Thoracic aorta (tissue), 2 donors: ENCODE results near the gene AFAP1L1. TPM values are rescaled to one million over a fixed set of nuclear protein-coding genes. Genes with fewer than 3 reads are reported as not detected.

ENCODE experiments used
- ATAC-seq: fragments of 150-250 bp; one replicate; pipeline ENCODE4 v1.8.0; 2017; ENCODE audit warnings: low read depth; ENCODE audit not compliant: insufficient number of reproducible peaks, low FRiP score
- DNase-seq: peaks from one replicate; pipeline ENCODE4 v3.0.0-alpha.2; 2020; ENCODE audit warnings: low spot score
- H3K27ac ChIP-seq, 2 donors: fragments of 200-600 bp; sonication (generic); 1 replicate in 1 of 2; 2 replicates in 1 of 2; pipeline ENCODE4 v1.5.1; 2016; ENCODE audit warnings: mild to moderate bottlenecking in 2 of 2, moderate library complexity in 2 of 2
- H3K27me3 ChIP-seq: fragments of 200-600 bp; sonication (generic); replicated peaks from 2 replicates; pipeline ENCODE4 v1.6.0; 2016; ENCODE audit warnings: mild to moderate bottlenecking; ENCODE audit not compliant: insufficient read depth
- H3K36me3 ChIP-seq: fragments of 200-600 bp; sonication (generic); one replicate; pipeline ENCODE4 v1.5.1; 2016
- H3K4me1 ChIP-seq, 2 donors: fragments of 200-600 bp; sonication (generic); 1 replicate in 1 of 2; 2 replicates in 1 of 2; pipeline versions ENCODE4 v1.5.1 to v1.6.0; 2016; ENCODE audit warnings: low read depth in 2 of 2, mild to moderate bottlenecking in 1 of 2; ENCODE audit not compliant: control insufficient read depth in 1 of 2
- H3K4me3 ChIP-seq: fragments of 200-600 bp; sonication (generic); 2 replicates; pipeline ENCODE4 v1.5.1; 2016; ENCODE audit warnings: mild to moderate bottlenecking
- H3K9me3 ChIP-seq: fragments of 200-600 bp; sonication (generic); 2 replicates; pipeline ENCODE4 v1.5.1; 2016
- total RNA-seq, 2 donors: library from RNA; depleted of rRNA; stranded (reverse); fragments of >200 nt; gene quantifications; one replicate each; pipeline versions ENCODE4 v1.1.0 to v1.2.3, GENCODE V29; 2016
- TF ChIP-seq, protein P1 (sequence below): fragments of 200-600 bp; sonication (generic); IDR thresholded peaks from one replicate; pipeline ENCODE4 v1.5.1; 2019; ENCODE audit warnings: antibody characterized with exemption

The AFAP1L1 gene
- total RNA-seq, 2 donors from 2014 or later = 6.8 to 10.4 TPM

DNA sequence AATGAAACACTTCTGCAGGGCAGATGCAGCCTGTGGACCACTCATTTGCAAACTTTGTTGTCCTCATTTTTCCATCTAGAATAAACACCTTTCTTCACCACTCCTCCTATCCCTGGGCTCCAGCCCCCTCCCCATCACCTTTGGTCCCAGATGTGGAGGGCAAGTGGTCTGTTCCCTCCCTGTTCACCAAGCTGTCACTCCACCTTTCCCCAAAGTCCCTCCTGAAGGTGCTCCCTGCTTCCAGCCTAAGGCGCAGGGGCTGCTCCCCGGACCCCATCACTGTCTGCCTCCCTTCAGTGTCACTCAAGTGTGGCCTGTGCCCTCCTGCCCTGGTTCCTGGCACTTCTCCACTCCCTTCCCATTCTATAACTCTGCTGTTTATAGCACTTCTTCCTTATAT, 93.1 kb downstream of the AFAP1L1 start:
- H3K9me3 ChIP-seq = no peaks in the 10 kb centered on the region
- no peak overlapping the region for H3K27ac ChIP-seq
- H3K36me3 ChIP-seq = no peaks in the 10 kb centered on the region
- H3K4me1 ChIP-seq = peaks cover 3 to 27% of the 10 kb centered on the region in 2 donors
- DNase-seq (no peak), ATAC-seq (no peak)
- no peak overlapping the region for H3K4me3 ChIP-seq
- H3K27me3 ChIP-seq = no peaks in the 10 kb centered on the region
- TF ChIP-seq, protein P1, sequence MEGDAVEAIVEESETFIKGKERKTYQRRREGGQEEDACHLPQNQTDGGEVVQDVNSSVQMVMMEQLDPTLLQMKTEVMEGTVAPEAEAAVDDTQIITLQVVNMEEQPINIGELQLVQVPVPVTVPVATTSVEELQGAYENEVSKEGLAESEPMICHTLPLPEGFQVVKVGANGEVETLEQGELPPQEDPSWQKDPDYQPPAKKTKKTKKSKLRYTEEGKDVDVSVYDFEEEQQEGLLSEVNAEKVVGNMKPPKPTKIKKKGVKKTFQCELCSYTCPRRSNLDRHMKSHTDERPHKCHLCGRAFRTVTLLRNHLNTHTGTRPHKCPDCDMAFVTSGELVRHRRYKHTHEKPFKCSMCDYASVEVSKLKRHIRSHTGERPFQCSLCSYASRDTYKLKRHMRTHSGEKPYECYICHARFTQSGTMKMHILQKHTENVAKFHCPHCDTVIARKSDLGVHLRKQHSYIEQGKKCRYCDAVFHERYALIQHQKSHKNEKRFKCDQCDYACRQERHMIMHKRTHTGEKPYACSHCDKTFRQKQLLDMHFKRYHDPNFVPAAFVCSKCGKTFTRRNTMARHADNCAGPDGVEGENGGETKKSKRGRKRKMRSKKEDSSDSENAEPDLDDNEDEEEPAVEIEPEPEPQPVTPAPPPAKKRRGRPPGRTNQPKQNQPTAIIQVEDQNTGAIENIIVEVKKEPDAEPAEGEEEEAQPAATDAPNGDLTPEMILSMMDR = no peak

DNA sequence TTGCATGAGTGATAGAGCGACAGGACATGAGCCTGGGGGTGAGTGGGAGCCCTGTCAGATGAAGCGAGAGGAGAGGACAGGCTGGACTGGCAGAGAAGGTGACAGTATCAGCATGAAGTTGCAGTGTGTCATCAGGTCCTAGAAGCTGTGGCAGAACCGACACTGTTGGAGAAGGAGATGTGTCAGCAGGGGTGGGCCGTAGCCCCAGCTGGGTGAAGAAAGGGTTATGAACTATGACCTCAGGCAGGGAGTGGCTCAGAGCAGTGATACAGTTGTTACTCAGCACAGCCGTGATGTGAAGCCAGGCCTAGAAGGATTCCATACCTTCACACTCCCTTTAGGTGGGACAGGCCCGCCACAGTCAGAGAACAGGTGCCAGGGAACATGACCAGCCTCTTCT, 93.8 kb downstream of the AFAP1L1 start:
- Histone ChIP-seq H3K9me3 (no peaks in the 10 kb centered on the region), H3K4me3 (no peak overlapping the region), H3K4me1 (peaks cover 3 to 34% of the 10 kb centered on the region in 2 donors), H3K36me3 (no peaks in the 10 kb centered on the region), H3K27ac (no peak overlapping the region), H3K27me3 (no peaks in the 10 kb centered on the region)
- TF ChIP-seq, protein P1 = no peak
- no peak for DNase-seq
- no peak for ATAC-seq

DNA sequence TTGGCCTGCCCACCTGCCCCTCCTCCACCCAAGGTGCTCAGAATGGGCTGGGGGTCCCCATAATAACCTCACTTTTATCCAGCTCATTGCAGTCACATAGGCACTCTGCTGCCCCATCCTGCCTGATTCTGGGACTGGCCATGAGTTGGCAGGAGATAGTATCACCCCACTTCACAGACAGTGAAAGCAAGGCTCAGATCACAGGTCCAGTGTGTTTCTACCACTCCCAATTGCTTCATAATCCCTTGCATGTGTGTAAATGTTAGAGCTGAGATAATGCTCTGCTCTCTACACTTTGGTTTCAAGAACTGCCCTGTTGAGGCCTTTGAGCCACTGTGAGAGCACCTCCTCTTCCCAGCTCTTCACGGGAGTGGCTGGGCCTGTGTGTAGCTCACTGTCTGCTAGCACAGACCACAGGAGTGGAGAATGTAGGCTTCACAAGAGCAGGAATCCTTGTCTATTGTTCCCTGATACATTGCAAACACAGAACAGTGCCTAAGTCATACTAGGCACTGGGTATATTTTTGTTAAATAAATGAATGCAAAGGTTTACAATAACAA, 94.6 kb downstream of the AFAP1L1 start:
- Histone ChIP-seq H3K4me3 (no peak overlapping the region), H3K4me1 (peaks cover 6 to 42% of the 10 kb centered on the region in 2 donors), H3K36me3 (no peaks in the 10 kb centered on the region), H3K27me3 (no peaks in the 10 kb centered on the region), H3K27ac (no peak overlapping the region), H3K9me3 (no peaks in the 10 kb centered on the region)
- TF ChIP-seq, protein P1 = no peak
- ATAC-seq = no peak
- DNase-seq = no peak

DNA sequence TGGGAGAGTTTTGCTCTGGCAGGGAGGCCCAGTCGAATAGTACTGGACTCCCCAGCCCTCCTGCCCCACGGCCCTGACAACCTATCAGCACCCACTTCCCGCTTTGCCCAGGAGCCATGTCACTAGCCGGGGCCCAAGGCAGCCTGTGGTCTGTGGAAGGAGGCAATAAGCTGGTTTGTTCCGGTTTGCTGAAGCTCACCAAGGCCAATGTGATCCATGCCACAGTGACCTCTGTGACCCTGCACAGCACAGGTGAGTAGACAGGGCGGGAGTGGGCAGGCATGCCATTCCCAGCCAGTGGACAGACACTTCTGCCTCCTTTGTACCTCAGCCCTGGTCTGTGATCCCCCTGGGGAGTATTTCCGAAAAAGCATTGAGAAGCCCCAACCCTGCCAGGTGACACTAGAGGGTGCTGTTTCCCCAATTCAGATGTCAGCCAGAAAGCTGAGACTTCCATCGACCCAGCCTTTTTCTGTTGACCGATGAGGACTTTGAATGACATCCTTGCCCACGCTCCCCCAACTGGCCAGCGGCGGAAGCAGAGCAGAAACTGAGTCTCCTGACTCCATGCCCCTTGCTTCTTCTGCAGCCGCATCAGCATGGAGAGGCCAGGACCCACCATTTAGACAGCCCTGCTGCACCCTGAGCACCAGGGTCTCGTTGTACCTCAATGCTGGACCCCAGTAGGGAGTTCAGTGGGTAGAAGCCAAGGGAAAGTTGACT, 95.8 kb downstream of the AFAP1L1 start:
- Histone ChIP-seq H3K27me3 (no peaks in the 10 kb centered on the region), H3K4me1 (peaks cover 18 to 54% of the 10 kb centered on the region in 2 donors), H3K27ac (peak overlapping the region; percentile 52), H3K9me3 (no peaks in the 10 kb centered on the region), H3K4me3 (peak overlapping the region; percentile 26), H3K36me3 (no peaks in the 10 kb centered on the region)
- peak; percentile 80 for ATAC-seq
- DNase-seq = no peak
- TF ChIP-seq, protein P1 = peak; percentile 91

DNA sequence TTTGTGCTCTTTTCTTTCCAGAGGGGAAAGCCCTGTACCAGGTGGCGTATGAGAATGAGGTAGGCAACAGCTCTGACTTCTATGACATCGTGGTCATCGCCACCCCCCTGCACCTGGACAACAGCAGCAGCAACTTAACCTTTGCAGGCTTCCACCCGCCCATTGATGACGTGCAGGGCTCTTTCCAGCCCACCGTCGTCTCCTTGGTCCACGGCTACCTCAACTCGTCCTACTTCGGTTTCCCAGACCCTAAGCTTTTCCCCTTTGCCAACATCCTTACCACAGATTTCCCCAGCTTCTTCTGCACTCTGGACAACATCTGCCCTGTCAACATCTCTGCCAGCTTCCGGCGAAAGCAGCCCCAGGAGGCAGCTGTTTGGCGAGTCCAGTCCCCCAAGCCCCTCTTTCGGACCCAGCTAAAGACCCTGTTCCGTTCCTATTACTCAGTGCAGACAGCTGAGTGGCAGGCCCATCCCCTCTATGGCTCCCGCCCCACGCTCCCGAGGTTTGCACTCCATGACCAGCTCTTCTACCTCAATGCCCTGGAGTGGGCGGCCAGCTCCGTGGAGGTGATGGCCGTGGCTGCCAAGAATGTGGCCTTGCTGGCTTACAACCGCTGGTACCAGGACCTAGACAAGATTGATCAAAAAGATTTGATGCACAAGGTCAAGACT, 96.5 kb downstream of the AFAP1L1 start:
- Histone ChIP-seq H3K4me3 (peak overlapping the region; percentile 26), H3K27ac (peak overlapping the region; percentile 19 to 52)
- DNase-seq = no peak

More for the DNA sequence above, 96.5 kb downstream of the AFAP1L1 start:
- no peaks in the 10 kb centered on the region for H3K9me3 ChIP-seq
- H3K27me3 ChIP-seq = no peaks in the 10 kb centered on the region
- no peak for ATAC-seq
- TF ChIP-seq, protein P1 = no peak
- peaks cover 24 to 61% of the 10 kb centered on the region in 2 donors for H3K4me1 ChIP-seq
- no peaks in the 10 kb centered on the region for H3K36me3 ChIP-seq
